Astrocyte (in vitro differentiated cells and primary cell): ENCODE measurements around the gene UGT1A8.
"Not testable (repeated sequence)": the region's sequence is repeated elsewhere in the genome, so short reads cannot be mapped to it uniquely, and the experiment has no call there.

Experiments used
- EZH2 ChIP-seq: IDR thresholded peaks from 2 replicates; pipeline ENCODE4 v1.6.1; 2012; ENCODE audit warnings: mild to moderate bottlenecking, low read length, inconsistent platforms; ENCODE audit not compliant: insufficient read depth
- TF ChIP-seq, protein P1 (sequence below): IDR thresholded peaks from 2 replicates; pipeline ENCODE4 v1.5.1; 2011; ENCODE audit warnings: low read depth, mild to moderate bottlenecking, inconsistent platforms, low read length, moderate library complexity; ENCODE audit not compliant: insufficient read depth

- TF ChIP-seq, protein P1, sequence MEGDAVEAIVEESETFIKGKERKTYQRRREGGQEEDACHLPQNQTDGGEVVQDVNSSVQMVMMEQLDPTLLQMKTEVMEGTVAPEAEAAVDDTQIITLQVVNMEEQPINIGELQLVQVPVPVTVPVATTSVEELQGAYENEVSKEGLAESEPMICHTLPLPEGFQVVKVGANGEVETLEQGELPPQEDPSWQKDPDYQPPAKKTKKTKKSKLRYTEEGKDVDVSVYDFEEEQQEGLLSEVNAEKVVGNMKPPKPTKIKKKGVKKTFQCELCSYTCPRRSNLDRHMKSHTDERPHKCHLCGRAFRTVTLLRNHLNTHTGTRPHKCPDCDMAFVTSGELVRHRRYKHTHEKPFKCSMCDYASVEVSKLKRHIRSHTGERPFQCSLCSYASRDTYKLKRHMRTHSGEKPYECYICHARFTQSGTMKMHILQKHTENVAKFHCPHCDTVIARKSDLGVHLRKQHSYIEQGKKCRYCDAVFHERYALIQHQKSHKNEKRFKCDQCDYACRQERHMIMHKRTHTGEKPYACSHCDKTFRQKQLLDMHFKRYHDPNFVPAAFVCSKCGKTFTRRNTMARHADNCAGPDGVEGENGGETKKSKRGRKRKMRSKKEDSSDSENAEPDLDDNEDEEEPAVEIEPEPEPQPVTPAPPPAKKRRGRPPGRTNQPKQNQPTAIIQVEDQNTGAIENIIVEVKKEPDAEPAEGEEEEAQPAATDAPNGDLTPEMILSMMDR: not testable (repeated sequence)
- TF ChIP-seq EZH2: not testable (repeated sequence)
Measured at GRCh38 chr2:233636306-233636705, 18.9 kb downstream of the UGT1A8 start, which contains the start of gene UGT1A10.
